Endothelial cell of umbilical vein (primary cell): ENCODE measurements around the gene LGALS3BP. TPM values are rescaled to one million over a fixed set of nuclear protein-coding genes. Genes with fewer than 3 reads are reported as not detected.

ENCODE experiments used
- BruUV-seq: library from RNA; stranded (reverse); fragments of 400-500 nt; replicated peaks from 2 replicates; lab custom pipeline; 2021; lab: Mats Ljungman, UMichigan
- CTCF ChIA-PET: fragments of 300-600, 350-600 bp; sonication (Branson Sonifier 250); formaldehyde crosslinking; loops from one replicate; lab custom pipeline; 2021; ENCODE audit warnings: antibody characterized with exemption, inconsistent platforms; lab: Charles Lee
- POLR2A ChIA-PET: fragments of 300-600, 350-600 bp; sonication (Branson Sonifier 250); formaldehyde crosslinking; loops from one replicate; lab custom pipeline; 2021; ENCODE audit warnings: antibody characterized with exemption, inconsistent platforms; lab: Charles Lee
- DNase-seq: peaks from one replicate; pipeline ENCODE4 v3.0.0-alpha.2; 2011; ENCODE audit warnings: low read depth, low spot score
- FAIRE-seq: peaks from 2 replicates; lab custom pipeline; 2011; peaks lifted over from hg19 to GRCh38; lab: Jason Lieb, UNC
- H2AFZ ChIP-seq: 2 replicates; pipeline ENCODE4 v1.6.0; 2012; ENCODE audit warnings: low read depth, low read length, control low read depth, inconsistent platforms
- H3K27ac ChIP-seq: 2 replicates; pipeline ENCODE4 v1.5.1; 2011; ENCODE audit warnings: low read depth, mild to moderate bottlenecking, control low read depth, low read length, moderate library complexity; ENCODE audit not compliant: insufficient read depth
- H3K27me3 ChIP-seq, 2 experiments: 2 replicates each; pipeline versions ENCODE4 v1.6.0 to v1.6.1; 2011; ENCODE audit warnings: low read length in 2 of 2, mixed read lengths in 1 of 2; ENCODE audit not compliant: control insufficient read depth in 2 of 2, insufficient read depth in 2 of 2
- H3K36me3 ChIP-seq, 2 experiments: 2 replicates in 1 of 2; 3 replicates in 1 of 2; pipeline ENCODE4 v1.5.1; 2011; ENCODE audit warnings: low read length in 2 of 2, mild to moderate bottlenecking in 1 of 2, moderate library complexity in 1 of 2; ENCODE audit not compliant: control insufficient read depth in 2 of 2, insufficient read depth in 2 of 2; ENCODE audit errors: extremely low read depth in 1 of 2
- H3K4me1 ChIP-seq: 3 replicates; pipeline ENCODE4 v1.5.1; 2011; ENCODE audit warnings: mild to moderate bottlenecking, low read length; ENCODE audit not compliant: control insufficient read depth, insufficient read depth; ENCODE audit errors: extremely low read depth
- H3K4me2 ChIP-seq: 2 replicates; pipeline ENCODE4 v1.6.1; 2011; ENCODE audit warnings: low read length, control low read depth, mixed read lengths; ENCODE audit not compliant: insufficient read depth
- H3K4me3 ChIP-seq, 3 experiments: fragments of 200-600 bp in 1 of 3; sonication (generic), shearing (Covaris generic) in 1 of 3; replicated peaks in 1 of 3; 2 replicates each; pipeline ENCODE4 v1.5.1; 2011 to 2016; ENCODE audit warnings: control low read depth in 3 of 3, low read length in 3 of 3, mild to moderate bottlenecking in 2 of 3, inconsistent platforms in 1 of 3, low read depth in 1 of 3, moderate library complexity in 1 of 3; ENCODE audit not compliant: insufficient read depth in 1 of 3
- H3K79me2 ChIP-seq: 2 replicates; pipeline ENCODE4 v1.6.0; 2012; ENCODE audit warnings: low read length, inconsistent platforms; ENCODE audit not compliant: control insufficient read depth, insufficient read depth
- H3K9ac ChIP-seq: replicated peaks from 2 replicates; pipeline ENCODE3; 2011; ENCODE audit warnings: low read length, control low read depth; ENCODE audit not compliant: insufficient read depth; ENCODE audit errors: extremely low read depth
- H3K9me1 ChIP-seq: replicated peaks from 3 replicates; pipeline ENCODE4 v1.6.0; 2011; ENCODE audit warnings: mild to moderate bottlenecking, low read length; ENCODE audit not compliant: control insufficient read depth, insufficient read depth; ENCODE audit errors: extremely low read depth
- H3K9me3 ChIP-seq: replicated peaks from 2 replicates; pipeline ENCODE4 v1.5.1; 2012; ENCODE audit warnings: low read length, inconsistent platforms; ENCODE audit not compliant: control insufficient read depth, insufficient read depth
- H4K20me1 ChIP-seq: replicated peaks from 2 replicates; pipeline ENCODE3; 2011; ENCODE audit warnings: mild to moderate bottlenecking, low read length; ENCODE audit not compliant: control insufficient read depth, insufficient read depth; ENCODE audit errors: extremely low read depth
- CTCF ChIP-seq, 2 donors: IDR thresholded peaks; 1 replicate in 1 of 2; 2 replicates in 1 of 2; pipeline ENCODE4 v1.5.1; 2011; ENCODE audit warnings: low read length in 2 of 2, mild to moderate bottlenecking in 2 of 2, moderate library complexity in 2 of 2, control low read depth in 1 of 2, inconsistent platforms in 1 of 2, low read depth in 1 of 2; ENCODE audit not compliant: insufficient read depth in 1 of 2; ENCODE audit errors: extremely low read depth in 1 of 2
- EZH2 ChIP-seq: IDR thresholded peaks from 2 replicates; pipeline ENCODE4 v1.6.1; 2012; ENCODE audit warnings: borderline replicate concordance, low read depth, mild to moderate bottlenecking, moderate library complexity, low read length, inconsistent platforms; ENCODE audit not compliant: severe bottlenecking
- FOS ChIP-seq: IDR thresholded peaks from 2 replicates; pipeline ENCODE4 v1.6.1; 2011; ENCODE audit warnings: mild to moderate bottlenecking, low read length, moderate library complexity, borderline replicate concordance; ENCODE audit not compliant: insufficient read depth
- GATA2 ChIP-seq: IDR thresholded peaks from 2 replicates; pipeline ENCODE4 v1.7.0; 2011; ENCODE audit warnings: low read depth, mild to moderate bottlenecking, moderate library complexity, mixed read lengths, low read length; ENCODE audit not compliant: insufficient read length, insufficient read depth
- JUN ChIP-seq: IDR thresholded peaks from 2 replicates; pipeline ENCODE4 v1.6.1; 2011; ENCODE audit warnings: borderline replicate concordance, low read depth; ENCODE audit not compliant: insufficient read length, insufficient read depth
- MAX ChIP-seq: IDR thresholded peaks from 2 replicates; pipeline ENCODE4 v1.6.1; 2011; ENCODE audit not compliant: insufficient read depth, insufficient read length
- MYC ChIP-seq: IDR thresholded peaks from one replicate; pipeline ENCODE4 v1.6.1; 2011; ENCODE audit warnings: mild to moderate bottlenecking, low read depth, low read length
- POLR2A ChIP-seq: IDR thresholded peaks from 2 replicates; pipeline ENCODE4 v1.6.1; 2012; ENCODE audit warnings: low read depth, mild to moderate bottlenecking, control low read depth, low read length
- POLR2AphosphoS5 ChIP-seq: IDR thresholded peaks from 2 replicates; pipeline ENCODE4 v1.6.1; 2012; ENCODE audit warnings: low read depth, mild to moderate bottlenecking, control low read depth, low read length, moderate library complexity; ENCODE audit not compliant: insufficient read depth
- dilution Hi-C: fragments of 300-500 bp; cut with MboI; formaldehyde crosslinking; loops from one replicate; pipeline ENCODE4 v1.15.0; 2019; ENCODE audit warnings: low sequenced_read_pairs; ENCODE audit not compliant: extremely low pct_ligation_motif_present
- intact Hi-C: fragments of 100-400 bp; cut with micrococcal nuclease; formaldehyde crosslinking; loops from one replicate; pipeline ENCODE4 v1.10.0; 2022
- polyA plus RNA-seq, 4 experiments: library from polyadenylated mRNA; depleted of rRNA in 3 of 4; stranded (reverse) in 3 of 4; unstranded in 1 of 4; fragments of >200 nt; gene quantifications; 2 replicates each; pipeline versions ENCODE4 v1.2.1 to v1.2.3, GENCODE V29; 2011 to 2012; ENCODE audit warnings: missing spikeins in 1 of 4
- total RNA-seq: library from RNA; stranded (reverse); gene quantifications from 2 replicates; pipeline ENCODE4 v1.2.3, GENCODE V29; 2021

Gene LGALS3BP
- total and polyA plus RNA-seq, 2 donors (not counting 3 experiments of a cell fraction or from before 2014, with no cell fraction given), result 0.77 to 1.3 TPM

GRCh38 chr17:78990349-78991016 is 10.8 kb upstream of the LGALS3BP start:
- Histone ChIP-seq H3K4me2 (no peak overlapping the region), H4K20me1 (no peaks in the 10 kb centered on the region), H3K9me1 (no peaks in the 10 kb centered on the region), H3K9ac (no peak overlapping the region), H3K4me1 (peaks cover 41% of the 10 kb centered on the region), H2AFZ (no peak overlapping the region), H3K36me3 (peaks cover 6 to 24% of the 10 kb centered on the region in 2 experiments), H3K27me3 (no peaks in the 10 kb centered on the region), H3K4me3 (no peak overlapping the region), H3K79me2 (peaks cover 19% of the 10 kb centered on the region), H3K27ac (no peak overlapping the region), H3K9me3 (no peaks in the 10 kb centered on the region)
- dilution Hi-C loops, result no loop called here
- BruUV-seq, result no TSS peak
- ChIA-PET CTCF (interaction anchor here (1.5 kb wide), 1 partner anchor 12 kb away, joined by 3 read pairs; no protein-coding TSS in a partner anchor), POLR2A (no interaction called here)
- FAIRE-seq, result no peak
- TF ChIP-seq POLR2A (no peak), POLR2AphosphoS5 (no peak), MAX (no peak), JUN (no peak), EZH2 (no peak), FOS (no peak), CTCF (IDR thresholded peaks at IDR 0.05; ENCODE audit: extremely low read depth in 1 of 2, insufficient read depth in 1 of 2, low read depth in 1 of 2, low read length in 2 of 2) (no peak), MYC (no peak), GATA2 (no peak)
- no peak for DNase-seq
- intact Hi-C loops, result no loop called here
